PC-3 (cell line): ENCODE results near the gene SH2B3.

ENCODE experiments used
- EZH2 ChIP-seq: fragments of 300-600 bp; sonication (generic); IDR thresholded peaks from one replicate; pipeline ENCODE4 v1.6.1; 2017; ENCODE audit warnings: antibody characterized with exemption, mild to moderate bottlenecking, low read length; ENCODE audit not compliant: unreplicated experiment
- TF ChIP-seq, protein P1 (sequence below): fragments of 300-600 bp; sonication (generic); conservative IDR thresholded peaks from 2 replicates; pipeline ENCODE4 v1.5.1; 2017; ENCODE audit warnings: antibody characterized with exemption, low read depth, mild to moderate bottlenecking, low read length

DNA sequence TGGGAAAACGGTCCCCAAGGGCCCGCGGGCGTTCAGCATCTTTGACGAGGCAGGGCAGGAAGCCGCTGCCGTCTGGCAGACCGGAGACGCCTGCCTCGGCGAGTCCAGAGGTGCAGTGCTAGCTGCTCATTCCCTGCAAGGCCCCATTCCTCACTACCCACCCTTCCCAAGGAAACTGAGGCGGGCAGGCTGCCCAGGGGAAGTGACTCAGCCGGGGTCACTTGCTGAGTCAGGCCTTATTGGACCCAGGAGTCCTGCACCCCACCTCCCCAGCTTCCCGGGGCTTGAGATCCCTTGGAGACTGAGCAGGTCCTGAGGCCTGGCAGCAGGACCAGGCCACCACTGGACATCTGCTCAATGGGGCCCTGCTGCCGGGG, 3.7 kb downstream of the SH2B3 start:
- TF ChIP-seq, protein P1, sequence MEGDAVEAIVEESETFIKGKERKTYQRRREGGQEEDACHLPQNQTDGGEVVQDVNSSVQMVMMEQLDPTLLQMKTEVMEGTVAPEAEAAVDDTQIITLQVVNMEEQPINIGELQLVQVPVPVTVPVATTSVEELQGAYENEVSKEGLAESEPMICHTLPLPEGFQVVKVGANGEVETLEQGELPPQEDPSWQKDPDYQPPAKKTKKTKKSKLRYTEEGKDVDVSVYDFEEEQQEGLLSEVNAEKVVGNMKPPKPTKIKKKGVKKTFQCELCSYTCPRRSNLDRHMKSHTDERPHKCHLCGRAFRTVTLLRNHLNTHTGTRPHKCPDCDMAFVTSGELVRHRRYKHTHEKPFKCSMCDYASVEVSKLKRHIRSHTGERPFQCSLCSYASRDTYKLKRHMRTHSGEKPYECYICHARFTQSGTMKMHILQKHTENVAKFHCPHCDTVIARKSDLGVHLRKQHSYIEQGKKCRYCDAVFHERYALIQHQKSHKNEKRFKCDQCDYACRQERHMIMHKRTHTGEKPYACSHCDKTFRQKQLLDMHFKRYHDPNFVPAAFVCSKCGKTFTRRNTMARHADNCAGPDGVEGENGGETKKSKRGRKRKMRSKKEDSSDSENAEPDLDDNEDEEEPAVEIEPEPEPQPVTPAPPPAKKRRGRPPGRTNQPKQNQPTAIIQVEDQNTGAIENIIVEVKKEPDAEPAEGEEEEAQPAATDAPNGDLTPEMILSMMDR: no peak
- no peak for TF ChIP-seq EZH2
